Measurements from ENCODE around the gene HERC2.

- TF ChIP-seq, protein P1, sequence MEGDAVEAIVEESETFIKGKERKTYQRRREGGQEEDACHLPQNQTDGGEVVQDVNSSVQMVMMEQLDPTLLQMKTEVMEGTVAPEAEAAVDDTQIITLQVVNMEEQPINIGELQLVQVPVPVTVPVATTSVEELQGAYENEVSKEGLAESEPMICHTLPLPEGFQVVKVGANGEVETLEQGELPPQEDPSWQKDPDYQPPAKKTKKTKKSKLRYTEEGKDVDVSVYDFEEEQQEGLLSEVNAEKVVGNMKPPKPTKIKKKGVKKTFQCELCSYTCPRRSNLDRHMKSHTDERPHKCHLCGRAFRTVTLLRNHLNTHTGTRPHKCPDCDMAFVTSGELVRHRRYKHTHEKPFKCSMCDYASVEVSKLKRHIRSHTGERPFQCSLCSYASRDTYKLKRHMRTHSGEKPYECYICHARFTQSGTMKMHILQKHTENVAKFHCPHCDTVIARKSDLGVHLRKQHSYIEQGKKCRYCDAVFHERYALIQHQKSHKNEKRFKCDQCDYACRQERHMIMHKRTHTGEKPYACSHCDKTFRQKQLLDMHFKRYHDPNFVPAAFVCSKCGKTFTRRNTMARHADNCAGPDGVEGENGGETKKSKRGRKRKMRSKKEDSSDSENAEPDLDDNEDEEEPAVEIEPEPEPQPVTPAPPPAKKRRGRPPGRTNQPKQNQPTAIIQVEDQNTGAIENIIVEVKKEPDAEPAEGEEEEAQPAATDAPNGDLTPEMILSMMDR (IDR thresholded peaks at IDR 0.05): no peak
- TF ChIP-seq POLR2A (IDR thresholded peaks at IDR 0.05): no peak
Measured at GRCh38 chr15:28208583-28208982, 113.4 kb downstream of the HERC2 start.
